ENCODE measurements around the gene BANF2.
"Not testable (repeated sequence)": the region's sequence is repeated elsewhere in the genome, so short reads cannot be mapped to it uniquely, and the experiment has no call there.

The BANF2 gene

GRCh38 chr20:17773619-17774018 is 73.9 kb downstream of the BANF2 start:
- Mint-ChIP-seq H3K4me3 (no peak overlapping the region), H3K9me3 (no peaks in the 10 kb centered on the region), H3K36me3 (ENCODE audit: insufficient read depth) (no peaks in the 10 kb centered on the region)

GRCh38 chr20:17775600-17775999 is 75.8 kb downstream of the BANF2 start:
- Mint-ChIP-seq H3K4me1 (no peaks in the 10 kb centered on the region), H3K27ac (ENCODE audit: low read depth) (no peak overlapping the region), H3K9me3 (no peaks in the 10 kb centered on the region), H3K36me3 (ENCODE audit: insufficient read depth) (no peaks in the 10 kb centered on the region), H3K4me3 (no peak overlapping the region), H3K27me3 (peaks cover 13% of the 10 kb centered on the region)
- DNase-seq (ENCODE audit: low spot score in 2 of 2) (no peak), ATAC-seq (replicated peaks; ENCODE audit: extremely low read depth, poor library complexity, severe bottlenecking) (no peak)

More at GRCh38 chr20:17773619-17774018, 73.9 kb downstream of the BANF2 start:
- ATAC-seq (replicated peaks; ENCODE audit: extremely low read depth, poor library complexity, severe bottlenecking) (no peak), DNase-seq (ENCODE audit: low spot score in 2 of 2) (no peak)
- Mint-ChIP-seq H3K27me3 (peaks cover 13% of the 10 kb centered on the region), H3K4me1 (no peaks in the 10 kb centered on the region), H3K27ac (ENCODE audit: low read depth) (no peak overlapping the region)

- H3K9me3 Mint-ChIP-seq = no peaks in the 10 kb centered on the region
- peaks cover 13% of the 10 kb centered on the region for H3K27me3 Mint-ChIP-seq
These were observed 76.8 kb downstream of the BANF2 start for GRCh38 chr20:17776551-17776950.

GRCh38 chr20:17779011-17779410 is 79.2 kb downstream of the BANF2 start:
- not testable (repeated sequence) for H3K4me3 Mint-ChIP-seq; H3K9me3 Mint-ChIP-seq; H3K4me1 Mint-ChIP-seq; DNase-seq (ENCODE audit: low spot score in 2 of 2); H3K36me3 Mint-ChIP-seq (ENCODE audit: insufficient read depth); H3K27ac Mint-ChIP-seq (ENCODE audit: low read depth); ATAC-seq (replicated peaks; ENCODE audit: extremely low read depth, poor library complexity, severe bottlenecking)
- H3K27me3 Mint-ChIP-seq = peaks cover 15% of the 10 kb centered on the region

More at GRCh38 chr20:17776551-17776950, 76.8 kb downstream of the BANF2 start:
- Mint-ChIP-seq H3K4me3 (no peak overlapping the region), H3K27ac (ENCODE audit: low read depth) (no peak overlapping the region), H3K36me3 (ENCODE audit: insufficient read depth) (no peaks in the 10 kb centered on the region), H3K4me1 (peaks cover 5% of the 10 kb centered on the region)
- no peak for ATAC-seq (replicated peaks; ENCODE audit: extremely low read depth, poor library complexity, severe bottlenecking)
- DNase-seq (ENCODE audit: low spot score in 2 of 2) = no peak

GRCh38 chr20:17782768-17783167 is 83.0 kb downstream of the BANF2 start:
- H3K36me3 Mint-ChIP-seq (ENCODE audit: insufficient read depth) = no peaks in the 10 kb centered on the region
- ATAC-seq (replicated peaks; ENCODE audit: extremely low read depth, poor library complexity, severe bottlenecking) = no peak
- peaks cover 12% of the 10 kb centered on the region for H3K27me3 Mint-ChIP-seq
- no peak overlapping the region for H3K27ac Mint-ChIP-seq (ENCODE audit: low read depth)
- H3K4me3 Mint-ChIP-seq = no peak overlapping the region
- peaks cover 5% of the 10 kb centered on the region for H3K4me1 Mint-ChIP-seq
- no peak for DNase-seq (ENCODE audit: low spot score in 2 of 2)
- H3K9me3 Mint-ChIP-seq = no peaks in the 10 kb centered on the region

GRCh38 chr20:17783671-17784070 is 83.9 kb downstream of the BANF2 start:
- DNase-seq (ENCODE audit: low spot score in 2 of 2) (no peak), ATAC-seq (replicated peaks; ENCODE audit: extremely low read depth, poor library complexity, severe bottlenecking) (no peak)
- Mint-ChIP-seq H3K36me3 (ENCODE audit: insufficient read depth) (no peaks in the 10 kb centered on the region), H3K9me3 (no peaks in the 10 kb centered on the region), H3K4me3 (no peak overlapping the region), H3K27ac (ENCODE audit: low read depth) (no peak overlapping the region), H3K4me1 (peaks cover 5% of the 10 kb centered on the region), H3K27me3 (peaks cover 12% of the 10 kb centered on the region)

GRCh38 chr20:17785007-17785406 is 85.2 kb downstream of the BANF2 start:
- ATAC-seq (replicated peaks; ENCODE audit: extremely low read depth, poor library complexity, severe bottlenecking) (no peak), DNase-seq (ENCODE audit: low spot score in 2 of 2) (no peak)
- Mint-ChIP-seq H3K27me3 (peaks cover 24% of the 10 kb centered on the region), H3K36me3 (ENCODE audit: insufficient read depth) (no peaks in the 10 kb centered on the region), H3K4me3 (no peak overlapping the region), H3K9me3 (no peaks in the 10 kb centered on the region), H3K4me1 (peaks cover 5% of the 10 kb centered on the region), H3K27ac (ENCODE audit: low read depth) (no peak overlapping the region)
